Measurements from ENCODE around the gene KLF7. TPM values are rescaled to one million over a fixed set of nuclear protein-coding genes. Genes with fewer than 3 reads are reported as not detected.

KLF7 gene
- total RNA-seq, 1 donor from 2014 or later: 35.8 TPM

DNA sequence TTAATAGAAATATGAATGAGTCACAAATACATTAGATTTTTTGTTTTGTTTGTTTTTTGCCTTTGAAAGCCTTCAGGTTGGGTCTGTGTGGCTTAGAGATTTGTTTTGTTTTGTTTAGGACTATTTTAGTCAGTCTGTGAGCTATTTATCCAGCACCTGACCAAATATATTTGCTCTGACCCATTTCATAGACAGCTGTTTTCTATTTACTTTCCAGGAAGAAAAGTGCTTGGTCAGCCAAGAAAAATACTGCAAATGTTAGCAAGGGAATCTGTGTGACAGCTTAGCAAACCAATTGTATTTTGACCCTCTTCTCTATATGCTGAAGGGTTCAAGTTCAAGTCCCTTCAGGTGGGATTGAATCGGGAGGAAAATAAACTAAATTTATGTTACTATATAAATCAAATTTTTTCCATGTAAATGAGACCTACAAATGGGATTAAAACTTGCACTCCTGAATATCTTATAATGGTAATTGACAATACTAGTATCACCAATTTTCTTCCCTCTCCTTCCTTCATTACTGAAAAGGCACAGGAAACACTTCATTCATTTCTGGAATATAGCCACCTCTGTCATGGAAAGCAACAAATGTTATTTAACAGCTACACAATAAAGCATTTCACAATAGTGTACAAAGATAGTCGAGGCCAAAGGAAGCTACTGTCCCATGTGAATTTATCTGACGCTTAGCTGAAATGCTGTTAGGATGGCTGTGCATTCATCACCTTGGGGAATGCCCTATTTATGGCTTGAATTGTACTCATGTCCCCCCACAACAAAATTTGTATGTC is 23.1 kb upstream of the KLF7 start:
- DNase-seq (ENCODE audit: extremely low spot score in 2 of 2): no peak
- Histone ChIP-seq H3K27ac (no peak overlapping the region), H3K4me3 (no peak overlapping the region), H3K27me3 (no peaks in the 10 kb centered on the region), H3K4me1 (no peaks in the 10 kb centered on the region), H3K9me3 (no peaks in the 10 kb centered on the region), H3K36me3 (no peaks in the 10 kb centered on the region)
- TF ChIP-seq, protein P1, sequence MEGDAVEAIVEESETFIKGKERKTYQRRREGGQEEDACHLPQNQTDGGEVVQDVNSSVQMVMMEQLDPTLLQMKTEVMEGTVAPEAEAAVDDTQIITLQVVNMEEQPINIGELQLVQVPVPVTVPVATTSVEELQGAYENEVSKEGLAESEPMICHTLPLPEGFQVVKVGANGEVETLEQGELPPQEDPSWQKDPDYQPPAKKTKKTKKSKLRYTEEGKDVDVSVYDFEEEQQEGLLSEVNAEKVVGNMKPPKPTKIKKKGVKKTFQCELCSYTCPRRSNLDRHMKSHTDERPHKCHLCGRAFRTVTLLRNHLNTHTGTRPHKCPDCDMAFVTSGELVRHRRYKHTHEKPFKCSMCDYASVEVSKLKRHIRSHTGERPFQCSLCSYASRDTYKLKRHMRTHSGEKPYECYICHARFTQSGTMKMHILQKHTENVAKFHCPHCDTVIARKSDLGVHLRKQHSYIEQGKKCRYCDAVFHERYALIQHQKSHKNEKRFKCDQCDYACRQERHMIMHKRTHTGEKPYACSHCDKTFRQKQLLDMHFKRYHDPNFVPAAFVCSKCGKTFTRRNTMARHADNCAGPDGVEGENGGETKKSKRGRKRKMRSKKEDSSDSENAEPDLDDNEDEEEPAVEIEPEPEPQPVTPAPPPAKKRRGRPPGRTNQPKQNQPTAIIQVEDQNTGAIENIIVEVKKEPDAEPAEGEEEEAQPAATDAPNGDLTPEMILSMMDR (IDR thresholded peaks at IDR 0.05): no peak
- no peak for TF ChIP-seq POLR2AphosphoS5 (IDR thresholded peaks at IDR 0.05; ENCODE audit: insufficient read depth in 1 of 2, low read depth in 1 of 2)
- intact Hi-C loops (cut with DNase I): no loop called here

DNA sequence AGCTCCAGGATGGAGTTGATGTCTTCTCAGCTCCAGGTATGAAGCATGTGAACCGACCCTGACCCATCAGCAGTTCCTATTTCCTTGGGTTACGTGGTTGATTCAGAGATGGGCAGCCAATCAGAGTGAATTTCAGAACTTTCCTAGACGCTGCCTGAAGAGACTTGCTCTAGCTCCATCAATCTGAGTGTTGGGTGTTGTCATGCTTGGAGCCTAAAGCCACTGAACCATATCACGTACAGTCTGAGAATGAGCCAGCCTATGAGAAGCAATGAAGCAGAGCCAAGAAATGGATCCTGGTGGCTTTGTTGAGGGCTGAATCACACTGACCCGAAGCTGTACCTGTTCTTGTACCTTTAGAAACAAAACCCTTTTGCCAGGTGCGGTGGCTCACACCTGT is 19.6 kb upstream of the KLF7 start:
- TF ChIP-seq POLR2AphosphoS5 (IDR thresholded peaks at IDR 0.05; ENCODE audit: insufficient read depth in 1 of 2, low read depth in 1 of 2) (no peak), POLR2A (IDR thresholded peaks at IDR 0.05) (no peak)
- TF ChIP-seq, protein P1 (IDR thresholded peaks at IDR 0.05): no peak
- intact Hi-C loops (cut with DNase I): no loop called here
- Histone ChIP-seq H3K4me3 (no peak overlapping the region), H3K36me3 (no peaks in the 10 kb centered on the region), H3K4me1 (no peaks in the 10 kb centered on the region), H3K27me3 (no peaks in the 10 kb centered on the region), H3K9me3 (no peaks in the 10 kb centered on the region), H3K27ac (no peak overlapping the region)
- DNase-seq (ENCODE audit: extremely low spot score in 2 of 2): no peak

DNA sequence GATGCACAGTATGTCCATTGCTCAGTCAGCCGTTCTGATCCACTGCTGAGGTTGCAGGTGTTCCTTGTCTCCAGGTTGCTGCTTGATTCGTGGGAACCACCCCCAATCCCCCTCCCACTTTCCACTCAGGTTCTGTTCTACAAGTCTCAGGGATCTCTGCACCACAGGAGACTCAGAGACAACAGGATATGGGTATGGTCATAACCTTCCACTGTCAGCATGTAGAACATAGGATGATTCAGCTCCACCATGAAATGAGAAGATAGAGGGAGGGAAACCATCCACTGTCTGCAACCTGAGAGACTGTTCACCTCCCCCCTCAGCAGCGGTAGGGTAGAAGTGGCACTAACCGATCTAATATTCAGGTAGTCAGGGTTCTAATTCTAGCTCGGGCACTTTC is 19.0 kb upstream of the KLF7 start:
- Histone ChIP-seq H3K27ac (no peak overlapping the region), H3K4me3 (no peak overlapping the region), H3K27me3 (no peaks in the 10 kb centered on the region), H3K9me3 (no peaks in the 10 kb centered on the region), H3K4me1 (no peaks in the 10 kb centered on the region), H3K36me3 (no peaks in the 10 kb centered on the region)
- TF ChIP-seq POLR2AphosphoS5 (IDR thresholded peaks at IDR 0.05; ENCODE audit: insufficient read depth in 1 of 2, low read depth in 1 of 2) (no peak), POLR2A (IDR thresholded peaks at IDR 0.05) (no peak)
- TF ChIP-seq, protein P1 (IDR thresholded peaks at IDR 0.05): no peak
- intact Hi-C loops (cut with DNase I): no loop called here
- no peak for DNase-seq (ENCODE audit: extremely low spot score in 2 of 2)

DNA sequence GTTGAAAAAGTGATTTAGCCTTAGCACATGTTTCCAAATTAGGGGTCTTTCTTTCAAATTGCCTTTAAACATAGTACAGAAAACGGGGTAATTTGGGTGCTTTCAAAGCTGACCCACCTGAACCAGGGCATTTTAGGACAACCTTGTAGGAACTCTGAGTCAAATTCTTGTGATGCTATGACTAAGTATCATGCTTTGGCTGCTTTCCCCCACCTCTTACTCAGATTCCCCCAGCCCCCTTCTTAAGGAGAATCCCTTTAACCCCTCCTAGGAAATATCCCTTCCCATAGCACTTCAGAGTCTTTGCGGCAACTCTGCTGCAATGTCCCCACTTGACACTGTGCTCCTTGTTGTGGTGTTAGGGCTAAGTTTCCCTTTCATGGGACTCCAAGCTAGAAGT is 18.6 kb upstream of the KLF7 start:
- Histone ChIP-seq H3K4me1 (no peaks in the 10 kb centered on the region), H3K36me3 (no peaks in the 10 kb centered on the region), H3K9me3 (no peaks in the 10 kb centered on the region), H3K4me3 (no peak overlapping the region), H3K27ac (no peak overlapping the region), H3K27me3 (no peaks in the 10 kb centered on the region)
- no peak for DNase-seq (ENCODE audit: extremely low spot score in 2 of 2)
- intact Hi-C loops (cut with DNase I): no loop called here
- TF ChIP-seq POLR2AphosphoS5 (IDR thresholded peaks at IDR 0.05; ENCODE audit: insufficient read depth in 1 of 2, low read depth in 1 of 2) (no peak), POLR2A (IDR thresholded peaks at IDR 0.05) (no peak)
- TF ChIP-seq, protein P1 (IDR thresholded peaks at IDR 0.05): no peak

DNA sequence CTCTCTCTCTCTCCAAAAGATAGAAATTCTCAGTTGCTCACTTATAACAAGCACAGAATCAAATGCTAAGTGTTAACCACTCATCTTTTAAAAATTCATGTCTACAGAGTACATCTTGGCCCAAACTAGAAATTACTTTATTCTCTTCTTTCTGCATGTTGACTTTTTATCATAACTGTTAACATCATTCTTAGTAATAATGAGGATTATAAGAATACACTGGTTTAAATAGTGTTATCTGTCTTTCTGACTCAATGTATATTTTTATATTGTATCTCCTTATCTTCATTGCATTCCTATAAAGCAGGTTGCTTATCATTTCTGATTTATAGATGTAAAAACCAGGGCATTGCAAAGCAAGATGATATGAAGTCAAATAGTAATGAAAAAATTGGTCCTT is 17.8 kb upstream of the KLF7 start:
- TF ChIP-seq, protein P1 (IDR thresholded peaks at IDR 0.05): no peak
- TF ChIP-seq POLR2AphosphoS5 (IDR thresholded peaks at IDR 0.05; ENCODE audit: insufficient read depth in 1 of 2, low read depth in 1 of 2): no peak
- no peak for TF ChIP-seq POLR2A (IDR thresholded peaks at IDR 0.05)
- H3K4me1 ChIP-seq: no peaks in the 10 kb centered on the region
- H3K27ac ChIP-seq: no peak overlapping the region
- no peaks in the 10 kb centered on the region for H3K9me3 ChIP-seq
- DNase-seq (ENCODE audit: extremely low spot score in 2 of 2): no peak
- no peaks in the 10 kb centered on the region for H3K36me3 ChIP-seq
- no peak overlapping the region for H3K4me3 ChIP-seq
- H3K27me3 ChIP-seq: no peaks in the 10 kb centered on the region
- intact Hi-C loops (cut with DNase I): no loop called here
